IPS DF 19.7 (cell line): ENCODE measurements around the gene CATSPERE.
"Not testable (repeated sequence)": the region's sequence is repeated elsewhere in the genome, so short reads cannot be mapped to it uniquely, and the experiment has no call there.

Experiments
- DNase-seq: peaks from one replicate; pipeline ENCODE4 v3.0.0-alpha.2; 2013; ENCODE audit warnings: low read depth, low spot score

CATSPERE gene

GRCh38 chr1:244661569-244662312 lies 200.7 kb downstream of the CATSPERE start:
- not testable (repeated sequence) for DNase-seq

- DNase-seq, result no peak
Measured at GRCh38 chr1:244662599-244662998, 201.5 kb downstream of the CATSPERE start.

- no peak for DNase-seq
Measured at GRCh38 chr1:244664353-244664752, 203.3 kb downstream of the CATSPERE start.

- no peak for DNase-seq
Measured at GRCh38 chr1:244665771-244666217, 204.7 kb downstream of the CATSPERE start.

GRCh38 chr1:244666672-244667418 lies 205.8 kb downstream of the CATSPERE start:
- not testable (repeated sequence) for DNase-seq

GRCh38 chr1:244667797-244668196 lies 206.7 kb downstream of the CATSPERE start:
- no peak for DNase-seq

- DNase-seq, result no peak
Measured at GRCh38 chr1:244672946-244673682, 212.0 kb downstream of the CATSPERE start.

GRCh38 chr1:244674446-244674845 lies 213.4 kb downstream of the CATSPERE start:
- no peak for DNase-seq

GRCh38 chr1:244675167-244675566 lies 214.1 kb downstream of the CATSPERE start:
- no peak for DNase-seq

- DNase-seq, result no peak
Measured at GRCh38 chr1:244678697-244679096, 217.6 kb downstream of the CATSPERE start.

- no peak for DNase-seq
Measured at GRCh38 chr1:244680667-244681066, 219.6 kb downstream of the CATSPERE start.

- not testable (repeated sequence) for DNase-seq
Measured at GRCh38 chr1:244682087-244682486, 221.0 kb downstream of the CATSPERE start.
